HG03108 (cell line): ENCODE data around the gene ZNRD2.

Experiments
- ATAC-seq: cut with Tn5 transposase; IDR thresholded peaks from one replicate; pipeline ENCODE4 v1.9.1; 2021; ENCODE audit warnings: moderate library complexity; ENCODE audit not compliant: unreplicated experiment

The ZNRD2 gene

DNA sequence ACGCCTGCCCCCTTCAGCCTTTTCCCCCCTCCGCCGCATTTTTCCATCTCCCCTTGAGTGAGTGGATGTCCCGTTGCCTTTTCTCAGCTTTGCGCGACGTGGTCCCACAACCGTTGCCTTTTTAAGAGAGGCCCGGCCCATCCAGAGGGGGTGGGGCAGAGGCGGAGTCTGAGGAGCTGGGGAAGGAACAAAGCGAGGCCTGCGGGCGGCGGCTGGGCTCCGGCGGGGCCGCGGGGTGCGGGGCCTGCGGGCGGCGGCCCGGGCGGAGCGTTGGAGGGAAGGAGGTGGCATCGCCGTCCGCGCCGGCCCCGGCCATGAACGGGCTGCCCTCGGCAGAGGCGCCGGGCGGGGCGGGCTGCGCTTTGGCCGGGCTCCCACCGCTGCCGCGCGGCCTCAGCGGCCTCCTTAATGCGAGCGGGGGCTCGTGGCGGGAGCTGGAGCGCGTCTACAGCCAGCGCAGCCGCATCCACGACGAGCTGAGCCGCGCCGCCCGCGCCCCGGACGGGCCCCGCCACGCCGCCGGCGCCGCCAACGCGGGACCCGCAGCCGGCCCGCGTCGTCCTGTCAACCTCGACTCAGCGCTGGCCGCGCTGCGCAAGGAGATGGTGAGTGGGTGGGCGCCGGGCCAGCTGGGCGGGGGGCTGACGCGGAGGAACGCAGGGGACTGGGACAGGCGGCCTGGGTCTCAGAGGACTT, 2.2 kb downstream of the ZNRD2 start, which contains the start of gene FAM89B:
TSS of gene FAM89B (plus strand) at position 183 of the 696 bp plus-strand sequence. CDS start at position 315, 132 bp downstream.
- ATAC-seq = no peak

DNA sequence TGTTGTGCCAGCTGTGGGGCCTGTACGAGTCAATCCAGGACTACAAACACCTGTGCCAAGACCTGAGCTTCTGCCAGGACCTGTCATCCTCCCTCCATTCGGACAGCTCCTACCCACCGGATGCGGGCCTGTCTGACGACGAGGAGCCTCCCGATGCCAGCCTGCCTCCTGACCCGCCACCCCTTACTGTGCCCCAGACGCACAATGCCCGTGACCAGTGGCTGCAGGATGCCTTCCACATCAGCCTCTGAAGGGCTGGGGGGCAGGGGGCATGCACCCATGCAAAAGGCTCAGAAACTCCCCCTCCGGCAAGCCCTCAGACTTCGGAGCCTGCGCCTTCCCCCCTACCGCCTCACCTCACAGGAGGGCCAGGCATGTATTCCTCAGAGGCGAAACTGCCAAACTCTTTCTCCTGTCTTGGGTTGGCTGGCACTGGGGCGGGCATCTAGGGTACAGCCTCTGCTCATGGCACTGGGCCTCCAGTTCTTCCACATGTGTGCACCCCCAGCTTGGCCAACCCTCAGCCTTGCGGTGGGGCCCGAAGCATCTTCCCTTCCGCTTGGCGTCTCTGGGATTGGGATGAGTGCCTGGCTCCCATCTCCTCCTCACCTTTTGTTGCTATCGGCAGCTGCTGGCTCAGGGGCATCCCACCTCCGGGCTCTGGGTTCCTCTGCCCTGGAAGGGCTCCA, 3.3 kb downstream of the ZNRD2 start:
- ATAC-seq = no peak

DNA sequence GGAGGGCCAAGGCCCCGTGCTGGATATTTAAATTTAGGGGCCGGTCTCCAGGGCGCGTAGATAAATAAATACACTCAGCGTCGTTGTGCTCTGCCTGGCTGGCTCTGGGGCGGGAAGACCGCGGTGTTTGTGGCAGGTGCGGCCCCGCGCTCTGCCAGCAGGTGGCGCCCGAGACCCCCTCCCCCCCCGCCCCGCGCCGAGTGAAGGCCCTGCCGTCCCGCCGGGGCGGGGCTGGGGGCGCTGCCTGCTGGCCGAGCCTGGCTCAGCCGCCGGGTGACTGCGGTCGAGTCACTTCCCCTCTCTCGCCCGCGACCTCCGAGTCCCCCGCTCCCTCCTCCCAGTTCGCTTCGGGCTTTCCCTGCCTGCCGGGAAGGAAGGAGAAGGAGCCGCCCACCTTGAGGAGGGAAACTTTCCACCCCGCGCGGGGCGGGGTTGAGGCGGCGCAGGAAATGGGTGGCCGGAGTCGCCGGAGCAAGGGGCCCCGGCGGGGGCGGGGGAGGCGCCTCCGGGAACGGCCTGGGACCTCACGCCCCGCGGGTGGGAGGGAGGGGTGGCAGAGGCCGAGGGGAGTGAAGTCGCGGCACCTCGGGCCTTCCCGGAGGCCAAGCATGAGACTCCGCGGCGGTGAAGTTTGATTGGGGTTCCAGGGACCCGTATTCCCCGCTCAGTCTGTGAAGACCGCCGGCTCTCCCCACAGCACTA, 4.0 kb downstream of the ZNRD2 start:
- peak; percentile 28 for ATAC-seq

DNA sequence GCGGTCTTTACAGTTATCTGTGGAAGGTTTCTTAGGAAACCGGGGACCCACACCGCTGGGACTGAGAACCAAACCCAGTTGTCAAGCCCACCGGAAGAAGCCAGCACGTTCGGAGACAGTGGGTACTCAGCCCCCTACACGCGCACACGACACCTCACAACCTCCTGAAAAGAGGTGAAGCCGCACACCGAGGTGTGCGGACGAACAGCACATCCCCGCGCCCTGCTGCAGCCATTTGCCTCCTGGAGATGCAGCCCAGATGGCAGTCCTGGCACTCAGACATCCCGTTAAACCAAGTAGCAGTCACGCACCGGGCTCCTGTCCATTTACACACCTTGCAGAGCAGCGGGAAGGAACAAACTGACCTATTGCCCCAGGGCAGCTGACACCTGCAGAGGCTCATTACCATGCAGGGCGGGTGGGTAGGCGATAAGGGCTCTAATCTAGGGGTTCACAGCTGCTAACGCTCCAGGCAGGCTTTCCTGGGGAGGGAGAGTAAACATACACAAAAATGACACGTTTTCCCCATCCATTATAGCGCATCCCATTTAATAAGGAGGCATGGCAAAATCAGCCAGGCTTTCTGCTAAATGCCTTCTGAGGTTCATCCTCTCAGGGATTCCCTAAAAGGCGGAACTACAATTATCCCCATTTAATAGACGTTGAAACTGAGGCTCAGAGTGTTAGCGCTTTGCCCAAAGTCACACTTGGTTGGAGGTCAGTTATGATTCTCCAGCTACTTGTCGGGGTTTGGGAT, 4.7 kb downstream of the ZNRD2 start:
- no peak for ATAC-seq

DNA sequence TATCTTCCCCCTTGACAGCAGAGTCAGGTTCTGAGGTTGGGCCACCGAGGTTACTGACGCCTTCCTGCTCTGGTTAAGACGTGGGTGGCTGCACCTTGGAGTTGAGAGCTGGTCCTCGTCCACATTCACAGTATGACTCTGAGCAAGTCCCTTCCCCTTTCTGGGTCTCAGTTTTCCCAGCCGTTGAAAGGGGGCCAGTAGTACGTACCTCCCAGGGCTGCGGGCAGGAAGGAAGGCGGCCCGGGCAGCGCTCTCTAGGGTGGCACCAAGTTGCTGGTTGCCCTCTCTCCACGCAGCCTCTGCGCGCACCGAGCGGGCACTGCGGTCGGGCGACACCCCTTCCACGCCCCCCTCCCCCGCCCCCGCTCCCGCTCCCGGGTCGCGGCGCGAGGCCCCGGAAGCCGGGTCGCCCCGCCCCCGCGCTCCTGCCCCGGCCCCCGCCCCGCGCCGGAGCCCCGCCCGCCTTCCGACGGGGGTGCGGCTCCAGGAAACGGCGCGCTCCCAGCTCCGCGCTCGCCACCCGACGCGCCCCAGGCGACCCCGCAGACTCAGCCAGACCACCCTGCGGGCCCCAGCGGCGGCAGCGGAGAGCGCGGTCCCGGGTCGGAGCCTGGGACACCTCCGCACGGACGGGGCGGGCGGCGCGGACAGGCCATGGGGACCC, 5.4 kb downstream of the ZNRD2 start, which contains the start of gene EHBP1L1:
TSS of gene EHBP1L1 (plus strand) at position 486 of the 664 bp plus-strand sequence. CDS start 250 bp downstream, outside the sequence.
- ATAC-seq = no peak

DNA sequence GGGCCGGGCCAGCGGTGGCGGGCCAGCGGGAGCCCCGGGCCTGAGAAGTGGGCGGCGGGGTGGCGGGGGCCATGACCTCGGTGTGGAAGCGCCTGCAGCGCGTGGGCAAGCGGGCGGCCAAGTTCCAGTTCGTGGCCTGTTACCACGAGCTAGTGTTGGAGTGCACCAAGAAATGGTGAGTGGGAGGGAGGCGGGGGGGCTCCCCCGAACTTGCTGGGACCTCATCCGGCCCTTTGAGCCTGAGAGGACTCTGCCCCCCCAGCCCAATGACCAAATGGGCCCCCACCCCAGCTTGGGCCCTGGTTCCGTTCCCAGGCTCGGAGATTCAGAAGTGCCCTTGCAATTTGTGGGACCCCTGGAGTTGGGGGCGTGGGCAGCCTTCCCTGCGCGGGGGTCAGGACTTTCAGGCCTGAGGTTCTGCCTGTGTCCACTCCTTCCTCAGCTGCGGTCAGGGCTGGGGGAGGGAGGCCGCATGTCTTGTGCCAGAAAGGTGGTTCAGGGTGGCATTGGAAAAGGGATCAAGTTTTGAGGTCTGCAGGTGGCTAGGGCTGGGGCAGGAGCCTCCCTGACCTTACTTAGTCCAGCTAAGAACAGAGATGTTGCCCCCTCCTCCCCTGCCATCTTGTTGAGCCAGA, 6.1 kb downstream of the ZNRD2 start:
- ATAC-seq = no peak

DNA sequence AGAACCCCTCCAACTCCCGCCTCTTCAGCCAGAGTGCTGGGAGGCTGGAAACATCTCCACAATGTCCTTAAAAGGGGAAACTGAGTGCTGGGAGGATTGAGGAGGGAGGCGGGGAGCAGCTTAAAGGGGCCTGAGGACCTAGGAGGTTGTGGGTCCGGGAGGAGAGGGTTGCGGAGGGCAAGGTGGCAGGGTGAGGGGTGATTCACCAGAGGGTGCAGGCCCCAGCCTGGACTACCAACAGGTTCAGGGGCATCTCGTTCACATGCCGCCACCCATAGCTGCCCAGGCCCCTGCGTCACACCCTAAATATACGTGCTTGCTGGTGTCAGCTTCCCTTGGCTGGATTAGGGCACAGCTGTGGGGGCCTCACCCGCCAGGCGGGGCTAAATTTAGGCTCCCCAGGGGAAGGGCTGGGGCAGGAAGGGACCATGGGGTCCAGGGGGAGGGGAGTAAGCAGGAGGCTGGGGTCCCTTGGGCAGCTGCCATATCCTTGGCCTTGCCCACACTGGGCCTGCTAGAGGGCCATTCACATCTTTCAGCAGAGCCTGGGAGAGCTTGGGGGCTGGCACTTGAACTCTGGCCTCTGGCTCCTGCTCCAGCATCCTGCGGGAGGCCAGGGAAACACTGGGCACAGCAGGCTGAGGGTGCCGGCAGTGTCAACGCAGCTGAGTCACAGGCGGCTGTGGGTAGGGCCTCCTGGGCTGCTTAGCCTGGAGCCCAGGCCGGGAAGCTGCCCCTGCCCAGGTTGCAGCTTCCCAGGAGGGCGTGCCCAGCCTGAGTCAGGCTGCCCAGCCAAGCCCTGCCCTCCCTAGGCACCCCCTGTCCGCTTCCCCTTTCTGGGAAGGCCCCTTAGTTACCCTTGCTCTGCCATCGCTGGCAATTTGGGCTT, 6.8 kb downstream of the ZNRD2 start:
- no peak for ATAC-seq

DNA sequence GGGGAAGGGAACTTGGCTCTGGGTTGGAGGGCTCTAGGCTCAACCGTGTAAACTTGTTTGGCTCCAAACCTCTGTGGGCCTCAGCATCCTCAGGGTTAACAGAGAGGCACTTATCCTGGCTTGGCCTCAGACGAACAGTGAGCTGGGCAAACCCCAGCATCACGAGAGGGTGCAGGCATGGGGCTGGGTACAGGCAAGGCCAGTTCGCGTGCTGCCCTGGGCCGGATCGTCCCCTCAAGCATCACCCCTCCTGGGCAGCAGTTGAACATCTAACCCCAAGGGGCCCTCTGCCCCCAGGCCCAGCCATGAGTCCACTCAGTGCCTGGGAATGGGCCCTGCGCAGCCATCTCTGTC, 7.5 kb downstream of the ZNRD2 start:
- no peak for ATAC-seq

DNA sequence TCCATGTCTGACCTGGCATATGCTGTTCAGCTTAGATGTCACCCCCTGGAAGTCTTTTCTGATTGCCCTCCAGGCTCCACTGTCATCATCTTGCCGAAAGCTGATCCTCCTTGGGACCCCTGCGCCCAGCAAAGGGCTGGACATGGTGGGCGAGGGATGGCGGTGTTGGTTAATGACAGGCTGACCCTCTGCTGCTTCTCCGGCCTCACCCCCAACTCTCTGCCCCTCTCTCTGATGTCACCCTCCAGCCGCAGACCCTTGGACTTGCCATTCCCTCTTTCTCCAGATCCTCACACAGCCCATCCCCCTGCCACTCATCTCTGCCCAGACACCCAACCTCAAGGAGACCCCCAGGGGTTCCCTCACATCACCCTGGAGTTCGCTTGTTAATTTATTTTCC, 7.9 kb downstream of the ZNRD2 start:
- no peak for ATAC-seq

DNA sequence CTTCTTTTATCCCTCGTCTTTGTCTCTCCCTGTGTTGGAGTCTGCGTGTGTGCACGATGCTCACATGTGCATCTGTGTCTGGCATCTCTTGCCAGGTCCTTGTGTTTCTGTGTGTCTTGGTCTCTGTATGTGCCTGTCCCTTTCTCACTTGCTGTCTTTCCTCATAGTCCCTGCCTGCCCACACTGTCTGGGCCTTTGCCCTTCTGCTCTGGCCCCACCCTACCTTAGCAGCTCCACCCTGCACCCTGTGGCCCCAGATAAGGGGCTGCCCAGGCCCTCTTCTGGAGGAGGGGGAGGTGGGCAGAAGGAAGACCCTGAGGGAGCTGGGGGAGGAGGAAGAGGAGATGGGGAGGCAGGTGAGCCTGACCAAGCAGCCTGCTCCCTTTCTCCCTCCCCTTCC, 8.4 kb downstream of the ZNRD2 start:
- ATAC-seq = no peak

DNA sequence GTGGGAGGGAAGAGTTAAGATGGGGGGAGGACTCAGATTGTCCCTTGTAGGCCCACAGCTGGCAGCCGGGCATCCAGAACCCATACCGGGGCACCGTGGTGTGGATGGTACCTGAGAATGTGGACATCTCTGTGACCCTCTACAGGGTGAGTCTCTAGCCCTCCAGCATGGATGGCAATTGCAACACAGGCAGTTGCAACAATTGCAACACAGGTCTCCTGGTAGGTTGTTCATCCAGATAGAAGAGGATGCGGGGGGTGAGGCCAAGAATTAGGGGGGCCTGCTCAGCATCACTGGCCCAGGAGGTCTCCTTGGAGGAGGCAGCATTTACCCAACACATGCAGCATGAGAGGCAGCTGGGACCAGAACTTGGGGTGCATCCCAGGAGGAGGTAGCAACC, 9.0 kb downstream of the ZNRD2 start:
- ATAC-seq = no peak

DNA sequence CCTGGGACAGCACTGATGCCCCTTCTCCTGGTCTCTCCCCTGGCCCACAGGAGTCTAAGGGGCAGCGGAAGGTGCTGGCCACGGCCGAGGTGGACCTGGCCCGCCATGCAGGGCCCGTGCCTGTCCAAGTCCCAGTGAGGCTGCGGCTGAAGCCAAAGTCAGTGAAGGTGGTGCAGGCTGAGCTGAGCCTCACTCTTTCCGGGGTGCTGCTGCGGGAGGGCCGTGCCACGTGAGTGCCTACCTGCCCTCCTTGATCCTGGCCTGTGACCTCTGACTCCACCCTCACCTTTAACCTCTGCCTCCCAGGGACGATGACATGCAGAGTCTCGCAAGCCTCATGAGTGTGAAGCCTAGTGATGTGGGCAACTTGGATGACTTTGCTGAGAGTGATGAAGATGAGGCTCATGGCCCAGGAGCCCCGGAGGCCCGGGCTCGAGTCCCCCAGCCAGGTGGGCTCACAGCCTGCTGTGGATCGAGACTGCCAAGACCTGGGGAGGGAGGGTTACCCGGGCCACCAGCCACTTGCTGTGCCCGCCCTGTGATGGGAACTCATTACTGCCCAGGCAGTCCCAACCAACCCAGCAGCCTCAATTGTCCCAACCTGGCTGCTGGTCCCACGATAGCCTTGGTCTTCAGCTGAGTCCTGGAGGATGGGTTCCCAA, 9.9 kb downstream of the ZNRD2 start:
- no peak for ATAC-seq

DNA sequence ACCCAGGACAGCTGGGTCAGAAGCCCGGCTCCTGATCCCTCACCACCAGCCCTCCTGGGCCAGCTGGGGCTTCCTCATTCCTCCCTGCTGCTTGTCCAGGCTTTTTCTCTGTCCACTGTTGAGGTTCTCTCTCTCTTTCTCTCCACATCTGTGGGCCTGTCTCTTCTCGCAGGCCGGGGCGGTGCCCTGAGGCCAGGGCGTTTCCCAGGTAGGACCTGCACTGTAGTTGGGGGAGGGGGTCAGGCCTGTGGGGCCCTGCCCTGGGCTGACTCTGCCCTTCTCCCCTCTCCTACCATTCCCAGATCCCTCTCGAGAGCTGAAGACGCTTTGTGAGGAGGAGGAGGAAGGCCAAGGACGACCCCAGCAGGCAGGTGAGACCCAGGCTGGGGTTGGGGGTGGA, 10.5 kb downstream of the ZNRD2 start:
- no peak for ATAC-seq

DNA sequence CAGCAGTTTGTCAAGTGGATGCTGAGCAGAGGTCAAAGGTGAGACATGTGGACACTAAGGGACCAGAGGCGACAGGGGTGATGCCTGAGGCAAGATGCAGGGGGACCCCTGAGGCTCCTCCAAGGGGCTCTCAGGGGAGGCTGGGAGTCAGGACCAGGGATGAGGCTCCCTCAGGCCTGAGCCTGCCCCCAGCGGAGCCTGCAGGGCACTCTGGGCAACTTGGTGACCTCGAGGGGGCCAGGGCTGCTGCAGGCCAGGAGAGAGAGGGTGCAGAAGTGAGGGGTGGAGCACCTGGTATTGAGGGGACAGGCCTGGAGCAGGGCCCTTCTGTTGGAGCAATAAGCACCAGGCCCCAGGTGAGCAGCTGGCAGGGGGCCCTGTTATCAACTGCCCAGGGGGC, 11.7 kb downstream of the ZNRD2 start:
- ATAC-seq = no peak

DNA sequence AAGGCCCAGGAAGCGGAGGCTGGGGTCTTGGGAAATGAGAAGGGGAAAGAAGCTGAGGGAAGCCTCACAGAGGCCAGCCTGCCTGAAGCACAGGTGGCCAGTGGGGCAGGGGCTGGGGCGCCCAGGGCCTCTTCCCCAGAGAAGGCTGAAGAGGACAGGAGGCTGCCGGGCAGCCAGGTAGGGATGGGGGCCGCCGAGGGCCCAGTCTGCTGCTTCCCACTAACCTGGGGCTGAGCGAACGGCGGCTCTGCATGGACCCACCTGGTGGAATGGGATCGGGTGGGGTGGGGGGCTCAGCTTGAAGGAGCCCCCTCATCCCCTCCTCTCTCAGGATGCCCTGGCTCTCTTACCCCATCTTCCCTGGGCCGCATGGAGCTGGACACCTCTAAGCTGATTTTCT, 13.3 kb downstream of the ZNRD2 start:
- ATAC-seq = no peak

DNA sequence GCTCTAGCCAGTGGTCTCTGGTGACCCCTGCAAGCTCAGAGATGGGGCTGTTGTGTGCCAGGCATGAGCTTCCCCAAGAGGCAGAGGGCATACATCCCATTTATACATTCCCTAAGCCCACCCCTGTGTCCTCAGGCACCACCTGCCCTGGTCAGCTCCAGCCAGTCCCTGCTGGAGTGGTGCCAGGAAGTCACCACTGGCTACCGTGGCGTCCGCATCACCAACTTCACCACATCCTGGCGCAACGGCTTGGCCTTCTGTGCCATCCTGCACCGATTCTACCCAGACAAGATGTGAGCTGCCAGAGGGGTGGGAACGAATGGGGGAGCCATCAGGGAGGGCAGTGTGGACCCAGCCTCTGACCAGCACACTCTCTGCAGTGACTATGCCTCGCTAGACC, 13.8 kb downstream of the ZNRD2 start:
- ATAC-seq = no peak

DNA sequence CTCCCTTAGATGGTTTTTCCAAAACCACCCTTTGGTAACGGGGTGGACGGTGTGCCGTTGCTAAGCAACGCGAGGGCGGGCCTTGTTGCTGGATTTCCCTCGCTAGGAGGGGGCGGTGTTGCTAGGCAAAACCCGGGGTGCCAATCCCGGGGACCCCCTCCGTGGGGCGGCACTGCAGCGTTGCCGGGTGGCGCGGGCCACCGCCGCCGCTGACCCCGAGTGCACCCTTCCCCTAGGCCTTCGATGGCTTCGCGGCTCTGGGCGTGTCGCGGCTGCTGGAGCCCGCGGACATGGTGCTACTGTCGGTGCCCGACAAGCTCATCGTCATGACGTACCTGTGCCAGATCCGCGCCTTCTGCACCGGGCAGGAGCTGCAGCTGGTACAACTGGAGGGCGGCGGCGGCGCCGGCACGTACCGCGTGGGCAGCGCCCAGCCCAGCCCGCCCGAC, 14.5 kb downstream of the ZNRD2 start:
- ATAC-seq = no peak

DNA sequence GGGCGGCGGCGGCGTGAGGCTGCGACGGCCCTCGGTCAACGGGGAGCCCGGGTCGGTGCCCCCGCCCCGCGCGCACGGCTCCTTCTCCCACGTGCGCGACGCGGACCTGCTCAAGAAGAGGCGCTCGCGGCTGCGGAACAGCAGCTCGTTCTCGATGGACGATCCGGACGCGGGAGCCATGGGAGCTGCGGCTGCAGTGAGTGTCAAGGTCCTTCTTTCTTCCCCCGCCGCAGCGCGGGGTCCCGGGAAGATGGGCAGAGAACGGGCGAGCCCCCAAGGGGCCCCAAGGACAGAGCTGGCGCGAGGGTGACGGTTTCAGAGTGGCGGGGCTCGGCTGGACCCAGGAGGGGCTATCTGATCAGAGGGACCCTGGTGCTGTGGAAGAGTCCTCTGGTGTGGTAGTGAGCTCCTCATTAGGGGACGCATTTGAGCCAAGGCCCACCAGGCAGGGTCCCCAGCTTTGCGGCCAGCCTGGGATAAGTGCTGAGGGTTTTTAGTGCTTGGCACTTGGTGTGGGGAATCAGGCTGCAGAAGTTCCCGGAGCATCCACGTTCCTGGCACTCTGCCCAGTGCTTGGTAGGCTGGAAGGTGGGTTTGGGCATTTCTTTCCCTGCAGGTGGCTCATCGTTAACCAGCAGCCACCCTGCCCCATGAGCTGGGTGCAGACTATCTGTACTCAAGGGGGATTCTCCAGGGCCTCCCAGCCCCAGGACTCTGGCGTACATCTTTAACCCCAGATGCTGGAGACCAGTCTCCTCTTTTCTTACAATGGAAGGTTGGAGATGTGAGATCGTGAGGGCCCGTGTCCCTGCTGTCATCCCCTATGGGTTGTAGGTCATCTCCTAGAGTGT, 15.3 kb downstream of the ZNRD2 start:
- no peak for ATAC-seq
